ENCODE results near the gene PRM2. TPM values are rescaled to one million over a fixed set of nuclear protein-coding genes. Genes with fewer than 3 reads are reported as not detected.

Gene PRM2
- total and polyA plus RNA-seq, 2 experiments from 2014 or later = not detected

GRCh38 chr16:11296706-11297491, 20.6 kb upstream of the PRM2 start:
- no peak for DNase-seq (ENCODE audit: low spot score)
- TF ChIP-seq NANOG (IDR thresholded peaks at IDR 0.05; ENCODE audit: borderline replicate concordance) = no peak
- TF ChIP-seq CTCF (conservative IDR thresholded peaks at IDR 0.05; ENCODE audit: low read depth in 2 of 2) = no peak
- TF ChIP-seq REST (IDR thresholded peaks at IDR 0.05; ENCODE audit: unreplicated experiment) = no peak
- no peak for TF ChIP-seq ETS1 (IDR thresholded peaks at IDR 0.05)
- no peak for TF ChIP-seq EZH2phosphoT487 (IDR thresholded peaks at IDR 0.05; ENCODE audit: unreplicated experiment)
- TF ChIP-seq ZNF462 (CRISPR knock-in tag; IDR thresholded peaks at IDR 0.05) = no peak
- no peak for TF ChIP-seq JUNB (IDR thresholded peaks at IDR 0.05; ENCODE audit: unreplicated experiment)
- TF ChIP-seq ZNF331 (CRISPR knock-in tag; IDR thresholded peaks at IDR 0.05; ENCODE audit: low read depth) = no peak
- TF ChIP-seq CREB1 (CRISPR knock-in tag; IDR thresholded peaks at IDR 0.05; ENCODE audit: low read depth) = no peak
- TF ChIP-seq EZH2 (IDR thresholded peaks at IDR 0.05; ENCODE audit: low read depth, unreplicated experiment) = no peak
- TF ChIP-seq POLR2AphosphoS5 (IDR thresholded peaks at IDR 0.05; ENCODE audit: low read depth) = no peak
- TF ChIP-seq ZNF114 (CRISPR knock-in tag; IDR thresholded peaks at IDR 0.05) = no peak
- TF ChIP-seq STAT1 (IDR thresholded peaks at IDR 0.05; ENCODE audit: unreplicated experiment) = no peak
- Histone ChIP-seq H3K4me2 (peak overlapping the region; percentile 48), H4K20me1 (replicated peaks; ENCODE audit: insufficient read depth) (no peaks in the 10 kb centered on the region), H3K36me3 (ENCODE audit: insufficient read depth) (no peaks in the 10 kb centered on the region), H3K4me1 (ENCODE audit: insufficient read depth) (peaks cover 17% of the 10 kb centered on the region), H3K79me2 (replicated peaks; ENCODE audit: insufficient read depth) (no peaks in the 10 kb centered on the region), H3F3A (replicated peaks; ENCODE audit: low read depth) (peaks cover 7% of the 10 kb centered on the region; the same call in 1 of the 2 replicates), H3K27ac (ENCODE audit: low read depth) (no peak overlapping the region), H3K4me3 (no peak overlapping the region), H2AFZ (peak overlapping the region; percentile 96), H3K9me2 (ENCODE audit: insufficient read depth) (no peaks in the 10 kb centered on the region), H3K27me3 (ENCODE audit: insufficient read depth) (no peaks in the 10 kb centered on the region)
- no peaks in the 10 kb centered on the region for H3K36me3 Mint-ChIP-seq (ENCODE audit: low read depth)
- 0 out of 2 replicates have a peak overlapping the region, but pooled peaks have one; percentile 23 for H3K27ac Mint-ChIP-seq
- peaks cover 14% of the 10 kb centered on the region for H3K4me1 Mint-ChIP-seq
- no peak; the same call in 2 of the 3 replicates for ATAC-seq
- H3K27me3 Mint-ChIP-seq (ENCODE audit: insufficient read depth, low read depth, poor library complexity) = no peaks in the 10 kb centered on the region
- H3K4me3 Mint-ChIP-seq = no peak overlapping the region; the same call in 2 of the 3 replicates
- no peaks in the 10 kb centered on the region for H3K9me3 Mint-ChIP-seq
